HPDE6-E6E7 (cell line): ENCODE measurements around the gene CNPY1.

Experiments
- DNase-seq: peaks from one replicate; pipeline ENCODE4 v3.0.0; 2011; ENCODE audit warnings: missing footprints; ENCODE audit errors: extremely low spot score

Gene CNPY1

GRCh38 chr7:155455776-155456737, 90.3 kb downstream of the CNPY1 start:
- DNase-seq, result no peak

GRCh38 chr7:155455132-155455693, 91.1 kb downstream of the CNPY1 start:
- no peak for DNase-seq

DNA sequence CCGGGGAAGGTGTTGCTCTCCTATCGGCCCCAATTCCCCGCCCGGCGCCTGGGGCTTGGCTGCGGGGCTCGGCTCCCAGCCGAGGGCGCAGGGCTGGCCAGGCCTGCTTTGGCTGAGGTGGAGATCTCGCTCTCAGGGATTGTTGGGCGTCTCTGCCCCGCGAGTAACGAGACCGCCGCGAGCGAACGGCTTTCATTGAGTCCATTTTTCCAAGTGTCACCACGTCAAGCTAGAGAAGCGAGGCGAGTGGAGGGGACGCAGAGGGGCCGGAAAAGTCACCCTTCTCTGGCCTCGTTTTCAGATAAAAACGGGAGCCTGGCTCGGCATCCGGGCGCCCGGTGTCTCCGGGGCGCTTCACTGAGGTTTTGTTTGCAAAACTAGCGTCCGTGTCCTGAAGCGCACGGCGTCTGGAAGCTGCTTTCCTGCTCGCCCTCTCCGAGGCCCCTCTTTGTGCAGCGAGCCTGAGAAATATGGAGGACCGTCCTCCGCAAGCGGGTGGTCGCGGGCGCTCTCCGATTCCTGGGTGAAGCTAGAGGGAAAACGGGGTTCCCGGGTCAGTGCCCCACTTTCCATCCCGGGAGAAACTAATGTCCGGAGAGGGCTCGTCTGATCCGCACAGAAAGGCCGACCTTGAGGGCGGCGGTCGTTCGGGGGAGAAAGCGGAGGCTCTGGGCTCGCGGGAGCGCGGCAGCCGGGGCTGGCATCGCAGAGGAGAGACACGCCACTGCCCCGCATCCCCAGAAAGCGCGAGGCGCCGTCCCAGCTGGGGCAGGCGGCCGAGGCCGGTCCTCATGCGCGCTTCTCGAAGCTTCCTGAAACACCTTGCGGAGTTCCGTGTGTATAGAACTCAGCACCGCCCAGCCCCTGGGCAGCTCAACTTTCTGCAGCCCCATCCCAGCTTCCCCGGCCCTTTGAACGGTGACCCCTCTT, 91.9 kb downstream of the CNPY1 start:
- DNase-seq, result no peak

DNA sequence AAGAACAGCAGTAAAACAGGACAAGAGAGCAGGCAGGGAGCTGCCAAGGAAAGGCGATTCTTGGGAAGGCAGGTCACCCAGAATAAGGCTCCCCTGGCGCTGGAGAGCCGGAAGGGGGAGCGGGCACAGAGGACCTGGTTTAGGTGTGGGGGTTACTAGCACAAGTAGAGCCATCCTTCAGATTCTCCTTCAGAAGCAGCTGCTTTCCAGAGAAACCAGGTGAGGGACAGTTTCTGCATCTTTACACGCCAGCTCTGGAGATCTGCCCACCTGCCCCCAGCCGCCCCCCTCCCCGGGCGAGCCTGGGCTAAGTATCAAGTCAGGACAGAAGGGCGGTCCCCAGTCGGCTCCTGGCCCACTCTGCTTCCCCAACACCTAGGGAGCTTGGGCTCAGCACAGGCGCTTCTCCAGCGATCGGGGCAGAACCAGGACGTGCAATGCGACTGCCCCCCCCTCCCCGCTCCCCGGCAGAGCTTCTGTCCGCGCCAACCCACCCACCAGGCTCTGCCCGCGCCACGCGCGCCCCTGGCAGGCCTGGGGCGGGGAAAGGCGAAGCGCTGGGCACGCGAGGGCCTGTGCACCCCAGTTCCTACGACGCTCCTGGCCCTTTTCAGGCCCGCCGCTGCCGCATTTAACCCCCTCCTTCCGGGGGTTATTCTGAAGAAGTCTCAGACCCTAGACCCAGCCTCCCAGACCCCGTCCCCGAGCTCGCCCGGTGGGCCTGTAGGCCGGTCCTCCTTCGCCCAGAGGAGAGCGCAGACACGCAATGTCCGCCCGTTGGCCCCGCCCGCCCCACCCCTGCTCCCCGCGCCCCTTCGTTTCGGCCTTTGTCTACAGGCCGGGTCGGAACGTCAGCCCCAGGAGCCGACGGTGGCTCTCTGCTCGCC, 92.8 kb downstream of the CNPY1 start:
- DNase-seq, result no peak

GRCh38 chr7:155452505-155453295, 93.7 kb downstream of the CNPY1 start:
- DNase-seq, result no peak

DNA sequence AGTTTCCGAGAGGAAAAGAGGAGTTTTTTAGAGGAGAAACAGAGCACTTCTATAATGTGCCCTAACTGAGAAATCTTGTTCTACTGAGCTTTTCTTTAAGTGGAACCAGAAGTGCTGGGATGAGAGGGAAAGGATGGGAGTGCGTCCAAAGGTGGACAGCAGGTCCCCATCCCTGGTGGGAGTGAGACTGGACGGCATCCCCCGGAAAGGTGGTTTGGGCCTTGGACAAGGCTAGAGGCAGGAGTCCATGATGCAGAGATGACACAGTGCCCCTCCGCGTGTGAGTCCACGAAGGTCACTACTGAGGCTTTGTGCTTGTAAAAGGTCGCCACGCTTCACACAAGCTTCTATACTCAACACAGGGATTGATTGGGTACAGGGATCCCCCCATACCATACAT, 94.5 kb downstream of the CNPY1 start:
- DNase-seq, result no peak
